ENCODE results near the gene HYAL4. TPM values are rescaled to one million over a fixed set of nuclear protein-coding genes. Genes with fewer than 3 reads are reported as not detected.

HYAL4 gene
- polyA plus RNA-seq, 1 donor from 2014 or later: not detected

DNA sequence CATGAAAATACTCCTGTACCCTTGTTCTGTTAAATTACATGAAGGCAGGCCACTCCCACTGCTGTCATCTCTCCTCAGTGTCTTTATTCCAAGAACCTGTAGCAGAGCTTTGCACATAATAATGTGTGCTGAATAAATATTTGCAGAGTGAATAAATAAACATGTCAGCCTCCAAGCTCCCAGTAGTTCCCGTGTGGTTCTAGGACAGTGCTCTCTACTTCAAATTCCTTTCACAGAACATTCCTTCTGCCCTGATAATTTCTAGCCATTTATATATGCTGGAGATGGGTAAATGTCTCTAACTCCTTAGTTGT is 20.3 kb upstream of the HYAL4 start:
- Histone ChIP-seq H3K4me2 (ENCODE audit: low read length) (no peak overlapping the region), H3F3A (ENCODE audit: insufficient read depth, low read length, poor library complexity, severe bottlenecking) (no peaks in the 10 kb centered on the region), H3K9ac (ENCODE audit: low read length) (no peak overlapping the region), H4K20me1 (ENCODE audit: insufficient read depth) (no peaks in the 10 kb centered on the region), H3K27ac (ENCODE audit: low read length) (no peak overlapping the region), H3K27me3 (ENCODE audit: insufficient read depth, low read depth, low read length) (no peaks in the 10 kb centered on the region), H3K4me3 (ENCODE audit: low read length) (no peak overlapping the region), H3K9me2 (ENCODE audit: insufficient read depth, low read length) (no peaks in the 10 kb centered on the region), H3K36me3 (ENCODE audit: insufficient read depth, low read length) (no peaks in the 10 kb centered on the region), H3K79me2 (replicated peaks; ENCODE audit: insufficient read depth, low read length) (no peaks in the 10 kb centered on the region), H3K9me3 (ENCODE audit: low read length) (no peaks in the 10 kb centered on the region), H2AFZ (ENCODE audit: low read depth, low read length) (no peak overlapping the region)
- TF ChIP-seq RAD21 (conservative IDR thresholded peaks at IDR 0.05): no peak
- TF ChIP-seq, protein P1, sequence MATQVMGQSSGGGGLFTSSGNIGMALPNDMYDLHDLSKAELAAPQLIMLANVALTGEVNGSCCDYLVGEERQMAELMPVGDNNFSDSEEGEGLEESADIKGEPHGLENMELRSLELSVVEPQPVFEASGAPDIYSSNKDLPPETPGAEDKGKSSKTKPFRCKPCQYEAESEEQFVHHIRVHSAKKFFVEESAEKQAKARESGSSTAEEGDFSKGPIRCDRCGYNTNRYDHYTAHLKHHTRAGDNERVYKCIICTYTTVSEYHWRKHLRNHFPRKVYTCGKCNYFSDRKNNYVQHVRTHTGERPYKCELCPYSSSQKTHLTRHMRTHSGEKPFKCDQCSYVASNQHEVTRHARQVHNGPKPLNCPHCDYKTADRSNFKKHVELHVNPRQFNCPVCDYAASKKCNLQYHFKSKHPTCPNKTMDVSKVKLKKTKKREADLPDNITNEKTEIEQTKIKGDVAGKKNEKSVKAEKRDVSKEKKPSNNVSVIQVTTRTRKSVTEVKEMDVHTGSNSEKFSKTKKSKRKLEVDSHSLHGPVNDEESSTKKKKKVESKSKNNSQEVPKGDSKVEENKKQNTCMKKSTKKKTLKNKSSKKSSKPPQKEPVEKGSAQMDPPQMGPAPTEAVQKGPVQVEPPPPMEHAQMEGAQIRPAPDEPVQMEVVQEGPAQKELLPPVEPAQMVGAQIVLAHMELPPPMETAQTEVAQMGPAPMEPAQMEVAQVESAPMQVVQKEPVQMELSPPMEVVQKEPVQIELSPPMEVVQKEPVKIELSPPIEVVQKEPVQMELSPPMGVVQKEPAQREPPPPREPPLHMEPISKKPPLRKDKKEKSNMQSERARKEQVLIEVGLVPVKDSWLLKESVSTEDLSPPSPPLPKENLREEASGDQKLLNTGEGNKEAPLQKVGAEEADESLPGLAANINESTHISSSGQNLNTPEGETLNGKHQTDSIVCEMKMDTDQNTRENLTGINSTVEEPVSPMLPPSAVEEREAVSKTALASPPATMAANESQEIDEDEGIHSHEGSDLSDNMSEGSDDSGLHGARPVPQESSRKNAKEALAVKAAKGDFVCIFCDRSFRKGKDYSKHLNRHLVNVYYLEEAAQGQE (IDR thresholded peaks at IDR 0.05; ENCODE audit: borderline replicate concordance): no peak

DNA sequence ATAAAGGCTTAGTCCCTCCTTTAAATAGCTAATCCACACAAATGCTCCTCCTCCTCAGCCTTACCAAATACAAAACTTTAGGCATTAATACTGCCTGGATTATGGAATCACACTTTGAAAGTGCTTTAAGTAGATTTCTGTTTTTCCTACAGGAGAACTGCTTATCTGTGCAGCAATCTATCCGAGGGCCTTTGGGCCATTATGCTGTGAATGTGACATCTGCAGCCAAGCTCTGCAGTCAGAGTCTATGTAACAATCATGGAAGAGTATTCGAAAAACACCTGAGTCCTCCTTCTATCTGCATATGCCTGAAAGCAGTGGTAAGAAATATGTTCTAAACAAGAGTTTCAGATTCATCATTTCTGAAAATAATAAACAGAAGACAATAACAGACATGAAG is 16.2 kb upstream of the HYAL4 start:
- H3K4me3 ChIP-seq (ENCODE audit: low read length): no peak overlapping the region
- H3K27me3 ChIP-seq (ENCODE audit: insufficient read depth, low read depth, low read length): no peaks in the 10 kb centered on the region
- H3K9ac ChIP-seq (ENCODE audit: low read length): no peak overlapping the region
- no peaks in the 10 kb centered on the region for H3F3A ChIP-seq (ENCODE audit: insufficient read depth, low read length, poor library complexity, severe bottlenecking)
- no peak overlapping the region for H3K27ac ChIP-seq (ENCODE audit: low read length)
- no peaks in the 10 kb centered on the region for H3K36me3 ChIP-seq (ENCODE audit: insufficient read depth, low read length)
- no peak overlapping the region for H2AFZ ChIP-seq (ENCODE audit: low read depth, low read length)
- no peak overlapping the region for H3K4me2 ChIP-seq (ENCODE audit: low read length)
- H3K9me3 ChIP-seq (ENCODE audit: low read length): no peaks in the 10 kb centered on the region
- TF ChIP-seq MXI1 (conservative IDR thresholded peaks at IDR 0.05; ENCODE audit: poor library complexity, severe bottlenecking) (no peak), SMC3 (conservative IDR thresholded peaks at IDR 0.05; ENCODE audit: poor library complexity) (no peak), TAF1 (IDR thresholded peaks at IDR 0.05; ENCODE audit: low read depth) (no peak), RAD21 (conservative IDR thresholded peaks at IDR 0.05) (no peak), EZH2 (IDR thresholded peaks at IDR 0.05; ENCODE audit: borderline replicate concordance, insufficient read depth, low read length, poor library complexity, severe bottlenecking) (no peak), EP300 (conservative IDR thresholded peaks at IDR 0.05; ENCODE audit: poor library complexity, severe bottlenecking) (no peak)
- TF ChIP-seq, protein P1 (IDR thresholded peaks at IDR 0.05; ENCODE audit: borderline replicate concordance): no peak
- TF ChIP-seq, protein P2, sequence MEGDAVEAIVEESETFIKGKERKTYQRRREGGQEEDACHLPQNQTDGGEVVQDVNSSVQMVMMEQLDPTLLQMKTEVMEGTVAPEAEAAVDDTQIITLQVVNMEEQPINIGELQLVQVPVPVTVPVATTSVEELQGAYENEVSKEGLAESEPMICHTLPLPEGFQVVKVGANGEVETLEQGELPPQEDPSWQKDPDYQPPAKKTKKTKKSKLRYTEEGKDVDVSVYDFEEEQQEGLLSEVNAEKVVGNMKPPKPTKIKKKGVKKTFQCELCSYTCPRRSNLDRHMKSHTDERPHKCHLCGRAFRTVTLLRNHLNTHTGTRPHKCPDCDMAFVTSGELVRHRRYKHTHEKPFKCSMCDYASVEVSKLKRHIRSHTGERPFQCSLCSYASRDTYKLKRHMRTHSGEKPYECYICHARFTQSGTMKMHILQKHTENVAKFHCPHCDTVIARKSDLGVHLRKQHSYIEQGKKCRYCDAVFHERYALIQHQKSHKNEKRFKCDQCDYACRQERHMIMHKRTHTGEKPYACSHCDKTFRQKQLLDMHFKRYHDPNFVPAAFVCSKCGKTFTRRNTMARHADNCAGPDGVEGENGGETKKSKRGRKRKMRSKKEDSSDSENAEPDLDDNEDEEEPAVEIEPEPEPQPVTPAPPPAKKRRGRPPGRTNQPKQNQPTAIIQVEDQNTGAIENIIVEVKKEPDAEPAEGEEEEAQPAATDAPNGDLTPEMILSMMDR (IDR thresholded peaks at IDR 0.05; ENCODE audit: poor library complexity, severe bottlenecking): no peak
- no peaks in the 10 kb centered on the region for H3K79me2 ChIP-seq (replicated peaks; ENCODE audit: insufficient read depth, low read length)
- H3K9me2 ChIP-seq (ENCODE audit: insufficient read depth, low read length): no peaks in the 10 kb centered on the region
- H4K20me1 ChIP-seq (ENCODE audit: insufficient read depth): no peaks in the 10 kb centered on the region
